HG02973 (cell line): Measurements from ENCODE around the gene KIF4A.

Experiments used
- ATAC-seq: cut with Tn5 transposase; IDR thresholded peaks from one replicate; pipeline ENCODE4 v1.9.1; 2021; ENCODE audit warnings: moderate library complexity; ENCODE audit not compliant: unreplicated experiment

Gene KIF4A

GRCh38 chrX:70468709-70469108, 178.8 kb downstream of the KIF4A start:
- ATAC-seq: no peak
